Pancreas (tissue), 10 donors: Measurements from ENCODE around the gene FAM81A. TPM values are rescaled to one million over a fixed set of nuclear protein-coding genes. Genes with fewer than 3 reads are reported as not detected.

Source experiments
- ATAC-seq, 4 donors: fragments of 200-7000 bp; cut with Tn5 transposase; one replicate each; pipeline versions ENCODE4 v1.8.0 to v1.9.1; 2020; ENCODE audit warnings: mild to moderate bottlenecking in 4 of 4, moderate library complexity in 4 of 4
- DNase-seq, 6 donors: peaks; one replicate each; pipeline ENCODE4 v3.0.0-alpha.2; 2020
- FAIRE-seq: peaks from 2 replicates; lab custom pipeline; 2012; peaks lifted over from hg19 to GRCh38; lab: Jason Lieb, UNC
- H3K27ac ChIP-seq, 4 donors: fragments of 200-600 bp; sonication (generic); 1 replicate in 3 of 4; 2 replicates in 1 of 4; pipeline versions ENCODE4 v1.5.0 to v1.8.0; 2020
- H3K27me3 ChIP-seq, 4 donors: fragments of 200-600 bp; one replicate each; pipeline ENCODE4 v1.8.0; 2021
- H3K36me3 ChIP-seq, 3 donors: fragments of 200-600 bp; sonication (generic) in 1 of 3; one replicate each; pipeline versions ENCODE4 v1.5.0 to v1.8.0; 2020 to 2021
- H3K4me1 ChIP-seq, 3 donors: fragments of 200-600 bp; one replicate each; pipeline ENCODE4 v1.8.0; 2021
- H3K4me3 ChIP-seq, 4 donors: fragments of 200-600 bp; sonication (generic) in 2 of 4; one replicate each; pipeline versions ENCODE4 v1.5.0 to v1.8.0; 2020 to 2021
- H3K9me3 ChIP-seq, 4 donors: fragments of 200-600 bp; one replicate each; pipeline ENCODE4 v1.8.0; 2021
- CTCF ChIP-seq, 4 donors: fragments of 200-600 bp; sonication (generic) in 3 of 4; IDR thresholded peaks; one replicate each; pipeline versions ENCODE4 v1.5.0 to v1.8.0; 2021; ENCODE audit warnings: antibody characterized with exemption in 4 of 4
- WGBS, 2 donors: extraction: QIAGEN DNeasy Blood & Tissue Kit; methylation state at CpG; one replicate each; pipeline ENCODE4 v1.1.7; 2013; 5-methylcytosine and 5-hydroxymethylcytosine counted together
- intact Hi-C, 3 donors: fragments of 100-400 bp; cut with DNase I; formaldehyde crosslinking; loops; one replicate each; pipeline versions ENCODE4 v1.11.1 to v1.14.2; 2022
- polyA plus RNA-seq, 2 donors: library from polyadenylated mRNA; stranded (reverse); fragments of 200-250 nt; gene quantifications; one replicate each; pipeline ENCODE4 v1.2.3, GENCODE V29; 2013
- total RNA-seq, 6 donors: library from RNA; stranded (reverse); fragmentation: NEBNext Ultra II Directional in 4 of 6; extraction: Animal tissue kit (Norgen Biotek cat#: 25700) in 4 of 6; gene quantifications; one replicate each; pipeline versions ENCODE4 v1.2.1 to v1.2.4, GENCODE V29; 2021 to 2023
- donor health status: healthy with polysubstance abuse.
- donor health status: DM: no; HTN: no; CAD: no; lungs with moderate emphysema.
- donor health status: DM: no; HTN: no; CAD: no.
- donor health status: control.
- donor health status: control.
- donor health status: Bipolar disorder and iron deficiency.
- donor health status: DM: yes; HTN: yes; CAD: no.
- donor health status: DM: no; HTN: no; CAD: no.
- donor health status: DM: no; HTN: no; CAD: no.
- donor health status: DM: yes; HTN: yes; CAD: no.

The FAM81A gene
- total and polyA plus RNA-seq, 8 donors = 0.34 to 2.2 (median 0.62) TPM

- TF ChIP-seq CTCF (IDR thresholded peaks at IDR 0.05) = no peak
- H3K36me3 ChIP-seq = no peaks in the 10 kb centered on the region
- no peak for DNase-seq
- 87 to 88% methylated on average over 2 of the region's 2 CpGs for WGBS, 2 donors
- no peaks in the 10 kb centered on the region for H3K4me1 ChIP-seq
- H3K9me3 ChIP-seq = peaks cover 0 to 4% (median 0%) of the 10 kb centered on the region in 4 donors
- H3K4me3 ChIP-seq = no peak overlapping the region
- ATAC-seq = no peak
- intact Hi-C loops = no loop called here
- no peak overlapping the region for H3K27ac ChIP-seq
- no peaks in the 10 kb centered on the region for H3K27me3 ChIP-seq
- no peak for FAIRE-seq
These were observed 124.6 kb downstream of the FAM81A start for GRCh38 chr15:59562448-59563186.

GRCh38 chr15:59565299-59565698 is 127.3 kb downstream of the FAM81A start:
- FAIRE-seq (no peak), DNase-seq (no peak), ATAC-seq (no peak)
- 87 to 91% methylated on average over 4 of the region's 4 CpGs for WGBS, 2 donors
- peaks cover 0 to 4% (median 0%) of the 10 kb centered on the region in 4 donors for H3K9me3 ChIP-seq
- no peaks in the 10 kb centered on the region for H3K4me1 ChIP-seq
- H3K36me3 ChIP-seq = no peaks in the 10 kb centered on the region
- H3K4me3 ChIP-seq = no peak overlapping the region
- TF ChIP-seq CTCF (IDR thresholded peaks at IDR 0.05) = no peak
- intact Hi-C loops = no loop called here
- H3K27me3 ChIP-seq = no peaks in the 10 kb centered on the region
- H3K27ac ChIP-seq = no peak overlapping the region

DNA sequence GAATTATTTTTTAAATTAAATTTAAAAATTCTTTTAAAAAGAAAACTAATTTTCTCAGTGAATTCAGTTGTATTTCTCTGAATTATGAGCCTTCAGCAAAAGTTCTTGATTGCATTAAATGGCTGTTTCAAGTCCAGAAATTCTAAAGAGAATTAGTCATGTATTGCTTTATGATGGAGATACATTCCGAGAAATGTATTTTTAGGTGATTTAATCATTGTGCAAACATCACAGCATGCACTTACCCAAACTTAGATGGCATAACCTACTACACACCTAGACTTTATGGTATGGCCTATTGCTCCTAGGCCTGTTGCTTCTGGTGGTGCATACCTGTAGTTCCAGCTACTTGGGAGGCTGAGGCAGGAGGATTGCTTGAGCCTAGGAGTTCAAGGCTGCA is 129.3 kb downstream of the FAM81A start:
- FAIRE-seq (no peak), ATAC-seq (no peak), DNase-seq (no peak)
- WGBS, 2 donors = 93 to 95% methylated on average over 1 of the region's 1 CpG
- intact Hi-C loops = no loop called here
- Histone ChIP-seq H3K36me3 (no peaks in the 10 kb centered on the region), H3K27ac (no peak overlapping the region), H3K9me3 (peaks cover 0 to 4% (median 0%) of the 10 kb centered on the region in 4 donors), H3K4me3 (no peak overlapping the region), H3K4me1 (no peaks in the 10 kb centered on the region), H3K27me3 (no peaks in the 10 kb centered on the region)
- no peak for TF ChIP-seq CTCF (IDR thresholded peaks at IDR 0.05)

DNA sequence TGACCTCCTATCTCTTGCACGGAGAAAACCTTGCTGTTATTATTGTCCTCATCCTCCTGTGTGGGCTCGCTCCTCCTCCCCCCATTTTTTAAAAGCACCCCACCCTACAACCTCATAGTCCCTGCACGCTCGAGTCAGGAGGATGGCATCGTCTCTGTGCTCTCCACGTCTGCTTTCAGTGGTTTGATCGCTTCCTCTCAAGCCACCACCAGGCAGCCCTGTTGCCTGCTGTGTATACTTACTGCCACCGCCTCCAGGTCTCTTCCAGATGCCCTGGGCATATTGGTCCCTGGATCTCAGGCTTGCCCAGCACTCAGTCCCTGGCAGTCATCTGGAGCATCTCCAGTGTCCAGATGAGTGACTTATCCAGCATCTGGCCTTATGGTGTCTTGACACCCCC is 131.5 kb downstream of the FAM81A start:
- intact Hi-C loops = no loop called here
- no peaks in the 10 kb centered on the region for H3K4me1 ChIP-seq
- no peaks in the 10 kb centered on the region for H3K36me3 ChIP-seq
- no peak for TF ChIP-seq CTCF (IDR thresholded peaks at IDR 0.05)
- FAIRE-seq (no peak), DNase-seq (no peak), ATAC-seq (no peak)
- H3K27me3 ChIP-seq = no peaks in the 10 kb centered on the region
- no peak overlapping the region for H3K27ac ChIP-seq
- no peak overlapping the region for H3K4me3 ChIP-seq
- WGBS, 2 donors = 82 to 89% methylated on average over 8 of the region's 8 CpGs
- peaks cover 0 to 4% (median 0%) of the 10 kb centered on the region in 4 donors for H3K9me3 ChIP-seq

DNA sequence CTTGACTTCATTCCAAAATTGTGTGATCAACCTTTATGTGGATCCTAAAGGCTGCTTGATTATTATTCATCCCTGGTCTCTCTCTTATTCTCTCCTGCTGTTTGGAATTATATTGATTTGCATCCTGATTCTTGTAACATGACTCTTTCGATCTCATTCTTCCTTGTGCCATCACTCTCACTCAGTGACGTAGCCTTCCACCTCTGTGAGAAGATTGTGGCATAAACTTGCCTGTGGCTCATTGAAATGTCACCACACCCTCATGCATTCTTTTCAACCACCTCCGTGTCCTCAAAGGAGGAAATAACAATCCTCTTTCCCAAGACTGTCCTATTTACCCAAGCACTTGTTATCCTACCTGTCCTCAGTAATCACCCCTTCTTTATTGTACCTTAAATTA is 132.3 kb downstream of the FAM81A start:
- Histone ChIP-seq H3K27me3 (no peaks in the 10 kb centered on the region), H3K9me3 (peaks cover 0 to 3% (median 0%) of the 10 kb centered on the region in 4 donors), H3K36me3 (no peaks in the 10 kb centered on the region), H3K4me1 (no peaks in the 10 kb centered on the region), H3K27ac (no peak overlapping the region), H3K4me3 (no peak overlapping the region)
- no peak for TF ChIP-seq CTCF (IDR thresholded peaks at IDR 0.05)
- FAIRE-seq = peak; percentile 71
- peak in 2 of 4 donors; percentile 34 to 59 for ATAC-seq
- intact Hi-C loops = no loop called here
- WGBS, 2 donors = 48 to 61% methylated on average over 3 of the region's 3 CpGs
- DNase-seq = no peak
